Right forelimb (tissue), 1 donor: Measurements from ENCODE around the gene ETV7.
"Not testable (repeated sequence)": the region's sequence is repeated elsewhere in the genome, so short reads cannot be mapped to it uniquely, and the experiment has no call there.

Source experiments
- DNase-seq: peaks from one replicate; pipeline ENCODE4 v3.0.0-alpha.2; 2018

ETV7 gene

DNA sequence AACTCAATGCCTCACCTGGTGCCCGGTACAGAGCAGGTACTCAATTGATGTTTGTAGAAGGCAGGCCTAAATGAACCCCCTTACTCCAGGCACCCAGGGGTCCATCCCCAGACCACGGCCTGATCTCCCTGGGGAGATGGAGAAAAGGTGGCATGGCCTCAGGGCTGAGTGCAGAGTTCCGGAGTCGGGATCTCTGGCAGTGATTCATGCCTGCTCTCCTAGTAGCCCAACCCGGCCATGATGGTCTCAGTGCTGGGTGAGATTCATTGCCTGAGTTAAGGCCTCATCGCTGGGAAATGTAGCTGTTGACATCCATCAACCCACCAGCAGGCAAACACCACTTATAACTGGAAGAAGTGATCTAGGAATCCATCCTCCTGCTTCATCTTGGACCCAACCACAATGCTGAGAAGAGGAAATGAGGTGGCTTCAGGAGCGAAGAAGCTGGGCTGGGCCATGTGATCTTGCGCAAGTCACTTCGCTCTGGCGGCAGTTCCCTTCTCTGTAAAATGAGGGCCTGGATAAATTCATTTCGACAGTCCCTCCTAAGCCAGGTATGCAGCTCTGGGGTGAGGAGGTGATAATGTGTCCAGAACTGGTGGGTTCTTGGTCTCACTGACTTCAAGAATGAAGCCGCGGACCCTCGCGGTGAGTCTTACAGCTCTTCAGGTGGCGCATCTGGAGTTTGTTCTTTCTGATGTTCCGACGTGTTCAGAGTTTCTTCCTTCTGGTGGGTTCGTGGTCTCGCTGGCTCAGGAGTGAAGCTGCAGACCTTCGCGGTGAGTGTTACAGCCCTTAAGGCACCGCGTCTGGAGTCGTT is 24.7 kb downstream of the ETV7 start:
- DNase-seq = no peak

DNA sequence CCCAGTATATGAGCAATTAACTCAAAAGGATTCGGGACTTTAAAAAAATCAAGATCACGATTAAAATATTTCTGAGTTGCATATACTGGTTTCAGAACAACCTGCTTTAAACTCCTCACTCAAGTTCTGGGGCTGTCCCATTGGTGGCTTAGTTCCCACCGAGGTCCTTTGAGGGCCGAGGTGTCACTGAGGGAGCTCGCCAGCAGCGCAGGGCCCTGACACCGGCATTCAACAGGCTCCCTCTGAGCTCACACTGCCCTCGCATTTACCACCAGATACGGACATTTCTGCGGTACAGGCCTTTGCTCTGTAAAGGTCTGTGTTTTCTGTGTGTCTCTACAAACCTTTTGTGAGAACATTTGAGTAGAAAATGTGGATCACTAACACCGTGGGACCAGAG is 26.4 kb downstream of the ETV7 start:
- no peak for DNase-seq

DNA sequence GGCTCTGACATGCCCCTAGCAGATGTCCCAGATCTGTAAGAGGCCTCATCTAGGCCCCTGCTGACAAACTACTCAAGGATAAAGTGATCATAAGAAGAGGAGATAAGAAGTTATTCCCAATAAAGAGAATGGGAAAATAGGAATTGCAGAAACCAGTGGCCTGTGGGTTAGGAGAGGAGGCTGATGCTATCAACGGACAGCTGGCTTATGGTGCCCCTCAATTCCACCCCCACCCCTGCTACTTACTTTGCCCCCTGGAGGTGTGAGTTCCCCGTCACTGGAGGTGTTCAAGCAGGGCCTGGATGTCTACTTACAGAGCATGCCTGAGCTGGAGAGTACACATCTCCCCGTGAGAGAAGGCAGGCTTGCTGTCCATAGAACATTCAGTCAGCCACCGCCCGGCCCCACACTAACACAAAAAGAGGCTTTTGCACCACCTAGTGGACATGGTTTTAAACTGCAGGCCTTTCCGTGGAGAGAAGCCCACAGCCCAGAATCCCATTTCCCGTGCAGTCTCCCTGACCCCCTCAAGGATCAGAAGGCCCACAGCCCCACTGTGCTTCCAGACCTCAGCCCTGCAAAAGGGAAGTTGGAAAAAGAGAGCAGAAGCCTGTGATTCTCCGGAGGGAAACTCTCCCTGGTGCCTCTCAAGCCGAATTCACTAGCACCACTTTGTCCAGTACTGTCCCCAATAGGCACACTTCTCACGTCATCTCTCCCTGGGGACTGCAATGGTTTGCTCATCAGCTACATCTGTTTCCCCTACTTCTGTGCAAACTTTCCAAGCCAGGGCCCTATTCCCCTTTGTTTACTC is 27.0 kb downstream of the ETV7 start:
- DNase-seq = peak; percentile 84

DNA sequence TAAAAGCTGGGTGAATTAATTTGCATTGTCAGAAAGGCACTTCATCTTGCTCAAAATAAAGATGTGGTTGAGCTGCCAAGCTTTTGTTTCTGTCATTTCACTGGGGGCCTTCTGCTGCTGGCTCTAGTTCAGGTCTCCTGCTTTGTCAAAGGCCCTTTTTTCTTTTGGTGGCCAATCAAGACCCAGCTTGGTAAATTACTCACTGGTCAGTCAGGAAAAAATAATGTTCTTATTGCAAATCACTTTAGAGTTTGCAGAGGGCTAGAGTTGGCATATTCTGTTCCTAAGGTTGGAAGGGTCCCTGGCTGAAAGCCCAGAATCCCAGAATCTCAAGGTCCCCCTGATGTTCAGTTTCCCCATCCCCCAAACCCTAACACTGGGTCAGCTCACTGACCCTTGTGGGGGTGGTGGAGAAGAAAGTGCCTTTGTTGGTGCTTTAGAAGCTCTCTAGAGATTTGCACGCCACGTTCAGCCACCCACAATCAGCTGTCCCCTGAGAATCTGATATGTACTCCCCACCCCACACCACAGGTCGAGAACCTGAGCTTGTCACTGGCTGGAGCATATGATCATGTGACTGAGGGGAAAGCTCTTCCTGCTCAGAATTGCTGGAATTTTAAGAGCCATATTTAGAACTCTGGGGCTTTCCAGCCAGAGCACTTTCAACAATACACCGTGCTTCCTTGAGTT is 29.1 kb downstream of the ETV7 start:
- DNase-seq = no peak

DNA sequence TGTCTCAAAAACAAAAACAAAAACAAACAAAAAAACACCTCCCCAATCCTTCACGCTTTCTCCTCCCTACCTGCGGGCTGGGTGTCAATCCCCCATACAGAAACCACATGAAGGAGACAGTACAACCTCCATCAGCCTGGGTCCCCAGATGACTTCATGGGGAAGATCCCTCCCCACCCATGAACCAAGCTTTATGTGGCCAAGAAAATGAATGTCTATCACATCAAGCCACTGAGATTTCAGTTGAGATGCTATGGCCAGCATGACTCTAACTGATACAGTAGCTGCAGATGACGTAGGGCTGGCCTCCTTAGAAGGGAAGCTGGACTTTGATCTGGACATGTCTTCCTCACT is 29.6 kb downstream of the ETV7 start:
- no peak for DNase-seq

DNA sequence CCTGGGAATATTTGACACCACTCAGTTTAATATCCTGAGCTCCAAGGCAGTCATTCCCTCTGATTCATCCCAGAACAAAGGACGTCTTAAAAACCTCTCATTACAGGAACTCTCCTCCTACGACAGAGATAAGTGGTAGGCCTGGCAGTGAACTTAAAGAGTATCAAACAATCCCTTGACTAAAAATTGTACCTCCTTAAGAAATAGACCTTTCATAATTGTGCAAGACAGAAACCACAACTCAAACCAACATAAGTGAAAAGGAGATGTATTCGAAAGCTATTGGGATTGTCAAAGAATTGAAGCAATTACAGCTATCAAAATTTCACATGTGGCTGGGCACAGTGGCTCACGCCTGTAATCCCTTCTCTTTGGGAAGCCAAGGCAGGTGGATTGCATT is 31.6 kb downstream of the ETV7 start:
- DNase-seq = no peak

DNA sequence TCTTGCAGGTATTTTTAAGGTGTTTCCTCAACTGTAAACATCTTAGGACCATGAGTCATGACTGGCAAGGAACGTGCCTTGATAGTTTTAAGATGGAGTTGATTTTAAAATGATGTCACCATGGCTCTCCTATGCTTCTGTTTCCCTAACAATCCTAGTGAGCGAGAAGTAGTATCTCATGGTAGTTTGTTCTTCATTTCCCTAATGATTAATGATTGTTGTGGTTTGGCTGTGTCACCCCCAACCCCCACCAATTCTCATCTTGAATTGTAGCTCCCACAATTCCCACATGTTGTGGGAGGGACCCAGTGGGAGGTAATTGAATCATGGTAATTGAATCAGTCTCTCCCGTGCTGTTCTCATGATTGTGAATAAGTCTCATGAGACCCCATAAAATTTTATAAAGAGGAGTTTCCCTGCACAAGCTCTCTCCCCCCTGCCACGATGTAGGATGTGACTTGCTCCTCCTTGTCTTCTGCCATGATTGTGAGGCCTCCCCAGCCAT is 34.0 kb downstream of the ETV7 start:
- DNase-seq = no peak

DNA sequence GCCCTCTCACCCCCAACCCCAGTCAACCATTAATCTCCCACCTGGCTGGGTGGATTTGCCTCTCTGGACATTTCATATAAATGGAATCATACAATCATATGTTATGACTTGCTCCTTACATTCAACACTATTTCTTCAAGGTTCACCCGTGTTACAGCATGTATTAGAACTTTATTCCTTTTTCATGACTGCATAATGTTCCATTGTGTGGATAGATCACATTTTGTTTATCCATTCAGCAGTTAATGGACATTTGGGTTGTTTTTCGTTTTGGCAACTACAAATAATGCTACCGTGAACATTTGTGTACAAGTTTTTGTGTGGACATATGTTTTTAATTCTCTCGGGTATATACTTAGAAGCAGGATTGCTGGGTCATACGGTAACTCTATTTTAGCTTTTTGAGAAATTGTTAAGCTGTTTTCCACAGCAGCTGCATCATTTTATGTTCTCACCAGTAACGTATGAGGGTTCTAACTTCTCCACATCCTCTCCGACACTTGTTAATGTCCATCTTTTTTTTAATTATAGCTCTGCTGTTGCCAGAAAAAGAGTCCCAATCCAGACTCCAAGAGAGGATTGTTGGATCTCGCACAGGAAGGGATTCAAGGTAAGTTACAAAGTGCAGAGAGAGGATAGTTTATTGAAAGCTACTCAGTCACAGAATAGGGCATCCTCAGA is 34.9 kb downstream of the ETV7 start:
- no peak for DNase-seq

DNA sequence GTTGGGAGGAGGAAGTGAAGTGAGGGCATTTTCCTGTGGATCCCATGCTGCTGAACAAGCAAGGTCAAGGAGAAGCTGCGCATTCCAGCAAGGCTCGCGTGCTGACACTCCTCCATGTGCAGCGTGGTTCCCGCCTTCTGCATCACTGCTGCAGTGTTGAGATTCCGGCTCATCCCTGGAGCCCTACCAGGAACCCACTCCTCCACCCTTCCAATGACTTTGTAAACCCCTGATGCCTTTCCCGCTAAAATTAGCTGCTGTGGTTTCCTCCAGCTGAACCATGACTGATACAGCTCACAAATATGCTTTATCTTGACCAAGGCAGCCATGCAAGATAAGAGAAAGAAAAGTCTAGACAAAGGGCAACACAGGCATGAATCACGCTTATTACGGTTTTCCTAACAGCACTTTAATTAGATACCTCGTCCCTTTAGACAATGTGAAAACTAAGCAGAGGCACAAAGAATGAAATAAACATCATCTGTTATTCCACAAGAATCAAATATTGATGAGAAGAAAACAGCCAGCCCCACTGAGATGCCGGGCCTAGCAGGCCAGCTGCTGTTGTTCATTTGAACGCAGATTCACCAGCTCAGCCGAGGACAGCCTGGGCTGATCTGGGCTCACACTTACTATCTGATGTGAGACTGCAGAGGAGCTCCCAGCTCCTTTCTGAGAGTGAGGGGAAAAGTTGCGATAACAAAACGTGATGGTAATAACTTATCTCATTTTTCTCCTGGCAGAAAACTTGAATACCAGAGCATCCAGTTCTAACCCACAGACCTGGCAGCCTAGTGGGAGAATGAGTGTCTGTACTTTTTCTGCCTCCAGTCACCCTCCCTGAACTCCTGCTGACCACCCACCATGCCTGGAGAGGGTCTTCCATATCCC is 36.5 kb downstream of the ETV7 start:
- no peak for DNase-seq

DNA sequence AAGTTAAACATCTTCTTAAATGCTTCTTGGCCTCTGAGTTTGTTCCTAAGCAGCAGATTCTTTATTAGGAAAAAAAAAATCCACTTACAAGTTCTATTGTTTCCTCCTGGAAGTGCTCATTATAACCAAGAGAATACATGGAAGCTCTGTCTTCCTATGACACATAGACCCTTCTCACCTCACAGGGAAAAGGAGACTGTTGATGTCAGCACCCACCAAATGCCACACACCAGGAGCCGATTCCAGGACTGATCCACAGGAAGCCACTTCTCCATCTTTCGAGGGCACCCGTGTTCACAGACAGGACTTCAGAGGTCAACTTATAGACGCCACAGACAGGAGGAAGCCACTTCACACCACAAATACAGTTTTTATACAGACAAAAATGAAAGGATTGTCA is 37.4 kb downstream of the ETV7 start:
- no peak for DNase-seq

DNA sequence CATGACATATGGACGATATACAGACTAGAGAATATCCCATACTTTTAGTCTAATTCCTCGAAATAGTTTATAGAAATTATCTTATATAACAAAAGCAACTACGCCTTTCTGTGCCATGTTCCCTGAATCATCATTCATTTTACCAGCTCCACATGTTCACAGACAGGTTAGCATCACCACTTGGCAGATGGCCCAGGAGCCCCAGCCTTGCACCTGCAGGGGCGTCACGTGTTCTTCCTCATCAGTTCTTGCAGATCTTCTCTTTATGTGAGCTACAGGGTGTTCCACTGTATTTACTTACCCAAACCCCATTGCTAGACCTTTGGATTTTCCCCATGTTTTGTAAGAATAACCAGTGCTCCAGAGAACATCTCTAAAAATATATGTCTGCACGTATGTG is 38.2 kb downstream of the ETV7 start:
- DNase-seq = no peak

DNA sequence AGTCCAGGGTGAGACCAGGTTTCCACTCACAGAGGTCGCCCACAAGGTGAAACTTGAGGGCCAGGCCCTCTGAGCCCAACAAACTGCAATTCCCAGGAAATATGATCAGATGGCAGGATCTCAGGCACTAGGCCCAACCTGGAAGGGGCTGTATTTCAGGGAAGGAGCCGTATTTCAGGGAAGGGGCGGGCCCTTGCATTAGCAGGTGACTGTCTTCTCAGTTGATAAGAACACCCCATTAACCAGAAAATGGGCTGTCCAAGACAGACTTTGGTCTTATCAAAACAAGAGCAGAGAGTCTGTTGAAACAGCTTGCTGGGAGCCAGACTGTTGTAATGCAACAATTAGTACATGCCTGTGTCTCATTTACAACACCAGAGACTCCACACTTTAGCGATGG is 39.8 kb downstream of the ETV7 start:
- no peak for DNase-seq

DNA sequence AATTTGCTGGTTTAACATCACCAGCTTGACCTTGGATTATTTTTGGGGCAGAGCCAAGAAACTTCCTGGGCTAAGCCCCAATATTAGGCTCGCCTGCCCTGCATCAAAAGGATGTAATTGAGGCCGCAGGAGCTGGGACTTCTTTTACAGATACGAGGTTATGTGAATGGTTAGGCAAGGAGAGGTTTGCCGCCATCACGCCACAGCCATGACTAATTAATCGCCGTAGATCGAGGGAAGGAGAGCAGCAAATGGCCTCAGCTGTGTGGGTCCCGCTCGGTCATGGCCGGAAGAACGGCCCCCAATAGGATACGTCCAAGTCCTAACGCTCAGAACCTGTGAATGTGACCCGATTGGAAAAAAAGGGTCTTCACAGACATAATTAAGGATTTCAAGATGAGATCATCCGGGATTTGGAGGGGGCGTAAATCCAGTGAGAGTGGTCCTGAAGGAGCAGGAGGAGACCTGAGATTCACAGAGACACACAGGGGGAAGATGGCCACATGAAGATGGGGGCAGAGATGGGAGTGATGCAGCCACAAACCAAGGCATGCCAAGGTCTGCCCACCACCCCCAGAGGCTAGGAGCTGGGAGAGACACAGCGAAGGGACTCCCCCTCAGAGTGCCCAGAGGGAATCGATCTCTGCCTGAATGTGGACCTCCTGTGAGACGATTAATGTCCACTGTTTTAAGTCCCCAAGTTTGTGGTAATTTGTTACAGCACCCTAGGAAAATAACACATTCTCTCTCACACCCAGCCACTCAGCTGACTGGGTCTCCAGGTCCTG is 40.8 kb downstream of the ETV7 start:
- DNase-seq = no peak

DNA sequence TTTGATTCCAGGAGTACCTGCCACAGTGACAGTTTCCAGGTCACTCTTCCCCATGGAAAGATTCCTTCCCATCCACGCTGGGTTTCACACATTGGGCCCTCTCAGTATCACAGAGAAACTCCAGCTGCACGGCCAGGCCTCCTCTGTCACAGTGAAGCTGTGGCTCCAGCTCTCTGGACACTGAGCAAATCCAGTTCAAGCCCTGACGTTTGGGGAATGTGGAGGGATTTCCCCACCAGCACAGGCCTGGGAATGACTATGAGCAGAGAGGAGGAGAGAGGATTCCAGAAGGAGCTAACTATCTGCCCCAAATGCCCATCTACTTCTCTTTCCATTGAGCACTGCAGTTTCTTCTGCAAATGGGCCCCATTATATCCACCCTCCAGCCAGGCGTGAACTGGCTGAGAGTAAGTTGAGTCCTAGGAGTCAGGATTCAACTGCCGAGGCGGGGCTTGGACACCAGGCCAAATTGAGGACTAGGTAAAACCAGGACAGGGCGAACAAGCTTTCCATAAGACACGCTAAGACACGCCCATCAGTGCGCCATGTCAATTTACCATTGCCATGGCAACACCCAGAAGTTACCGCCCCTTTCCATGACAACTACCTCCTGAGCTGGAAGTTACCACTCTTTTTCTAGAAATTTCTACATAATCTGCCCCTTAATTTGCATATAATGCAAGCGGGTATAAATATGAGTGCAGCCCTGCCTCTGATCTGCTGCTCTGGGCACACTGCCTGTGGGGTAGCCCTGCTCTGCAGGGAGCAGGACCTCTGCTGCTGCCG is 41.6 kb downstream of the ETV7 start:
- no peak for DNase-seq

DNA sequence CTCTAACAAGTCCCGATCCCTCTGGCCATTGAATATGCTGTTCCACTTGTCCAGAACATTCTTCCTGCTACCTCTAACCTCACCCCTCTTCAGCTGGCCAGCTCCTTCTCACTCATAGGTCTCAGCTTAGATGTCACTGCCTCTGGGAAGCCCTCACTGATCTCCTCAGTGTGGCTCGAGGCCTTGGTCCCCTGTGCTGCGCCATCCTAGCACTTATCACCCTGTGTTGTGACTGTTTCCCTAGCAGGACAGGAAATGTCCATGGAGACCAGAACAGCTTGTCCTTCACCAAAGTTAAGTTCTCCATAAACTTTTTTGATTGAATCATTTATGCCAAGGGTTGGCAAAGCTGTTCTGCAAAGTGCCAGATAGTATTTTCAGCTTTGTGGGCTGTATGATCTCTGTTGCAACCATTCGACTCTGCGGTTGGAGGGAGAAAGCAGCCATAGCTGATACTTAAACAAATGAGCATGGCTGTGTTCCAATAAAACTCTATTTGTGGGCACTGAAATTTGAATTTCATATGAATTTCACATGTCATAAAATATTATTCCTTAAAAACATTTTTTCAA is 44.3 kb downstream of the ETV7 start:
- DNase-seq = no peak

DNA sequence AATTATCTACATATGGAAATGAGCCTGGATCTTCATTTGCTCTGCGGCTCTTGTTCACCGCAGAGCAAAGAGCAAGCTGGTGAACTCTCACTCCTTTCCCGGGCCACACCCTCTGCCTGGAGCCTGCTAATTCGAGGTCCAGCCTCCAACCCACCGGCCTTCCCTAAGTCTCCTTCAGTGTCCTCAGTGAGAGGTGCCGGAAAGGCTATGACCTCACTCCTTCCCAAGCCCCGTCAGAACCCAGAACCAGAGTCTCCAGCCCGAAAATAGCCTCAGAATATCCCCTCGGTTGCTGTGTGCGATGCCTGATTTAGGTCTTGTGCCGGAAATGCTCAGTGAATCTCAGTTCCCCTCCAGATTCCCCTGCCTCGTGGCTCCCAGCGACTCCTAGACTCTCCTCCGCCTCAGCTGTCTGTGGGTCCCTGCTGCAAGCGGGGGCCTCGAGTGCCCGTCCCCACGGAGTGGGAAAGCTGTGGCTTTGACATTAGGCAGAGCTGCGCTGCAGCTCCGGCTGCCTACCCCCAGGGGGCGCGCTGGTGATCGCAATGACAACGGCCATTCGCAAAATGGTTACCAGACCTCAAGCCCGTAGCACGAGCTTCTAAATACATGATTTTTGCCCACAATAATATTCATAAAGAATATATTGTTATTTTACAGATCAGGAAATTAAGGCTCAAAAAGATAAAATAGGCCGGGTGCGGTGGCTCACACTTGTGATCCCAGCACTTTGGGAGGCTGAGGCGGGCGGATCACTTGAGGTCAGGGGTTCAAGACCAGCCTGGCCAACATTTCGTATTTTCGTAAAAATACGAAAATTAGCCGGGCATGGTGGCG is 46.6 kb downstream of the ETV7 start:
- DNase-seq = peak; percentile 81

DNA sequence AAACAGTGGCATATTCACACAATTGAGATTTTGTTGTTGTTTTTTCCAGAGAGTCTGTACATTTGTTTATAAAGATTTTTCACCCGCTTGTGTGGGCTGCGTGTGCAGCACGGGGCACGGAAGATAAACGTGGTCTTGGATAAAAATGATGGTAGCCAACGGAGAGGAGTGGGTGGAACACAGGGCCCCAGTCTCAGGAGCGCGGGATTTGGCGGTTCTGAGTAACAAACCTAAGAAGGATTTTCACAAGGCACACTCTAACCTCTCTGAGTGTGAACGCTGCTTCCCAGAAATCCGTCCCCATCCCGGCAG is 47.2 kb downstream of the ETV7 start:
- DNase-seq = no peak

DNA sequence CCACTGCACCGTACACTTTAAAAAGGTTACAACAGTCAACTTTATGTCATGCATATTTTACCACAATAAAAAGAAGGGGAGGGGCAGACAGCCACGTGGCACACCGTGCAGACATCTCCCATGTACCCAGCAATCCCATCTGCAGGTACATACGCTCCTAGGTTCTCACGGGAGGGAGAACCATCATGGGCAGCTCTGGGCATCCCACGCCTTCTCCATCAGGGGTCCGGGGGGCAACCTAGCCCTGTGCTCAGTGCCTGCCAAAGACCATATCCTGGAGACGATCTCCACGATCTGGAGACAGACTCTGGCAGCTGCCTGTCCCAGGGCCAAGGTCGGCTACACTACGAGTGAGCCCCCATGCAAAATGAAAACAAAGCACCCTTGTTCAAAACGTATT is 48.3 kb downstream of the ETV7 start:
- DNase-seq = no peak

DNA sequence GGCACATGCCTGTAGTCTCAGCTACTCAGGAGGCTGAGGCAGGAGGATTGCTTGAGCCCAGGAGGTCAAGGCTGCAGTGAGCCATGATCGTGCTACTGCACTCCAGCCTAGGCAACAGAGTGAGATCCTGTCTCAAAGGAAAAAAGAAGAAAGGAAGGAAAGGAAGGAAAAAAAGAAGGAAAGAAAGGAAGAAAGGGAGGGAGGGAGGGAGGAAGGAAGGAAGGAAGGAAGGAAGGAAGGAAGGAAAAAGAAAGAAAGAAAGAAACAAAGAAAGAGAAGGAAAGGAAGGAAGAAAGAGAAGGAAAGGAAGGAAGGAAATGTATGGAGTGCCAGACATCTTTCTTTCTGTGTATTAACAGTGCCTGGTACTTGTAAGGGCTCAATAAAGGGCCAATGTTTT is 49.2 kb downstream of the ETV7 start:
- DNase-seq = not testable (repeated sequence)
